Pancreas (tissue), 10 donors: ENCODE results near the gene ATP13A2. TPM values are rescaled to one million over a fixed set of nuclear protein-coding genes. Genes with fewer than 3 reads are reported as not detected.
A peak's percentile ranks its signal among the peaks of the same experiment; 100 is the strongest.

Experiments
- ATAC-seq, 4 donors: fragments of 200-7000 bp; cut with Tn5 transposase; one replicate each; pipeline versions ENCODE4 v1.8.0 to v1.9.1; 2020; ENCODE audit warnings: mild to moderate bottlenecking in 4 of 4, moderate library complexity in 4 of 4
- DNase-seq, 6 donors: peaks; one replicate each; pipeline ENCODE4 v3.0.0-alpha.2; 2020
- FAIRE-seq: peaks from 2 replicates; lab custom pipeline; 2012; peaks lifted over from hg19 to GRCh38; lab: Jason Lieb, UNC
- H3K27ac ChIP-seq, 4 donors: fragments of 200-600 bp; sonication (generic); 1 replicate in 3 of 4; 2 replicates in 1 of 4; pipeline versions ENCODE4 v1.5.0 to v1.8.0; 2020
- H3K27me3 ChIP-seq, 4 donors: fragments of 200-600 bp; one replicate each; pipeline ENCODE4 v1.8.0; 2021
- H3K36me3 ChIP-seq, 3 donors: fragments of 200-600 bp; sonication (generic) in 1 of 3; one replicate each; pipeline versions ENCODE4 v1.5.0 to v1.8.0; 2020 to 2021
- H3K4me1 ChIP-seq, 3 donors: fragments of 200-600 bp; one replicate each; pipeline ENCODE4 v1.8.0; 2021
- H3K4me3 ChIP-seq, 4 donors: fragments of 200-600 bp; sonication (generic) in 2 of 4; one replicate each; pipeline versions ENCODE4 v1.5.0 to v1.8.0; 2020 to 2021
- H3K9me3 ChIP-seq, 4 donors: fragments of 200-600 bp; one replicate each; pipeline ENCODE4 v1.8.0; 2021
- WGBS, 2 donors: extraction: QIAGEN DNeasy Blood & Tissue Kit; methylation state at CpG; one replicate each; pipeline ENCODE4 v1.1.7; 2013; 5-methylcytosine and 5-hydroxymethylcytosine counted together
- intact Hi-C, 3 donors: fragments of 100-400 bp; cut with DNase I; formaldehyde crosslinking; loops; one replicate each; pipeline versions ENCODE4 v1.11.1 to v1.14.2; 2022
- polyA plus RNA-seq, 2 donors: library from polyadenylated mRNA; stranded (reverse); fragments of 200-250 nt; gene quantifications; one replicate each; pipeline ENCODE4 v1.2.3, GENCODE V29; 2013
- total RNA-seq, 6 donors: library from RNA; stranded (reverse); fragmentation: NEBNext Ultra II Directional in 4 of 6; extraction: Animal tissue kit (Norgen Biotek cat#: 25700) in 4 of 6; gene quantifications; one replicate each; pipeline versions ENCODE4 v1.2.1 to v1.2.4, GENCODE V29; 2021 to 2023
- TF ChIP-seq, protein P1 (sequence below), 4 donors: fragments of 200-600 bp; sonication (generic) in 3 of 4; IDR thresholded peaks; one replicate each; pipeline versions ENCODE4 v1.5.0 to v1.8.0; 2021; ENCODE audit warnings: antibody characterized with exemption in 4 of 4
- donor health status: healthy with polysubstance abuse.
- donor health status: DM: no; HTN: no; CAD: no; lungs with moderate emphysema.
- donor health status: DM: no; HTN: no; CAD: no.
- donor health status: control.
- donor health status: control.
- donor health status: Bipolar disorder and iron deficiency.
- donor health status: DM: yes; HTN: yes; CAD: no.
- donor health status: DM: no; HTN: no; CAD: no.
- donor health status: DM: no; HTN: no; CAD: no.
- donor health status: DM: yes; HTN: yes; CAD: no.

ATP13A2 gene
- total and polyA plus RNA-seq, 8 donors: 33.2 to 64.1 (median 47.8) TPM

- TF ChIP-seq, protein P1, sequence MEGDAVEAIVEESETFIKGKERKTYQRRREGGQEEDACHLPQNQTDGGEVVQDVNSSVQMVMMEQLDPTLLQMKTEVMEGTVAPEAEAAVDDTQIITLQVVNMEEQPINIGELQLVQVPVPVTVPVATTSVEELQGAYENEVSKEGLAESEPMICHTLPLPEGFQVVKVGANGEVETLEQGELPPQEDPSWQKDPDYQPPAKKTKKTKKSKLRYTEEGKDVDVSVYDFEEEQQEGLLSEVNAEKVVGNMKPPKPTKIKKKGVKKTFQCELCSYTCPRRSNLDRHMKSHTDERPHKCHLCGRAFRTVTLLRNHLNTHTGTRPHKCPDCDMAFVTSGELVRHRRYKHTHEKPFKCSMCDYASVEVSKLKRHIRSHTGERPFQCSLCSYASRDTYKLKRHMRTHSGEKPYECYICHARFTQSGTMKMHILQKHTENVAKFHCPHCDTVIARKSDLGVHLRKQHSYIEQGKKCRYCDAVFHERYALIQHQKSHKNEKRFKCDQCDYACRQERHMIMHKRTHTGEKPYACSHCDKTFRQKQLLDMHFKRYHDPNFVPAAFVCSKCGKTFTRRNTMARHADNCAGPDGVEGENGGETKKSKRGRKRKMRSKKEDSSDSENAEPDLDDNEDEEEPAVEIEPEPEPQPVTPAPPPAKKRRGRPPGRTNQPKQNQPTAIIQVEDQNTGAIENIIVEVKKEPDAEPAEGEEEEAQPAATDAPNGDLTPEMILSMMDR (IDR thresholded peaks at IDR 0.05): no peak
- Histone ChIP-seq H3K4me1 (peaks cover 0 to 5% (median 0%) of the 10 kb centered on the region in 3 donors), H3K36me3 (peaks cover 0 to 38% (median 0%) of the 10 kb centered on the region in 3 donors), H3K27me3 (no peaks in the 10 kb centered on the region), H3K9me3 (no peaks in the 10 kb centered on the region), H3K27ac (no peak overlapping the region), H3K4me3 (no peak overlapping the region)
- 65 to 71% methylated on average over 1 of the region's 1 CpG for WGBS, 2 donors
- DNase-seq: no peak
- FAIRE-seq: no peak
- intact Hi-C loops: loop anchor here in 1 of 3 donors (5.0 kb wide), 1 partner anchor 83 kb away; no protein-coding TSS in a partner anchor
- ATAC-seq: no peak
Measured at GRCh38 chr1:17040135-17040534, 28.4 kb upstream of the ATP13A2 start.

GRCh38 chr1:17039522-17039921 lies 27.8 kb upstream of the ATP13A2 start:
- ATAC-seq (no peak), DNase-seq (no peak), FAIRE-seq (peak; percentile 5)
- 92 to 97% methylated on average over 2 of the region's 2 CpGs for WGBS, 2 donors
- Histone ChIP-seq H3K4me3 (no peak overlapping the region), H3K36me3 (peaks cover 0 to 35% (median 0%) of the 10 kb centered on the region in 3 donors), H3K9me3 (no peaks in the 10 kb centered on the region), H3K27ac (no peak overlapping the region), H3K4me1 (peaks cover 0 to 5% (median 0%) of the 10 kb centered on the region in 3 donors), H3K27me3 (no peaks in the 10 kb centered on the region)
- TF ChIP-seq, protein P1 (IDR thresholded peaks at IDR 0.05): no peak
- intact Hi-C loops: no loop called here

DNA sequence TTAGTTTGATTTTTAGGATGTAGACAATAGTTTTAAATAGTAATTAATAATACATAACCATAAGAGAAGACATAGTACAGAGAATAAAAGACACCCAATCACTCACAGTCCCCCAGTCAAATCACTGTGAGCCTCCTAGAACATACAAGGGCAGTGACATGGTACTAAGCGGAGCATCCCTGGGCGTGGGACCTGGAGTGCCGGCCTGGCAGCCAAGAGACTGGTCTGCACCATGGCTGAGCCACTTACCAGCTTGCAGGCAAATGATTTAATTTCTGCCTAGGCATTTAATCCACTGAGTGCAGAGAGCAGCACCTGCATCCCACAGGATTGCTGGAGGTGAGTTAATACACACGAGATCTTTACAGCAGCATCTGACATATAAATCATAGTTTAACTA lies 21.8 kb upstream of the ATP13A2 start:
- intact Hi-C loops: no loop called here
- Histone ChIP-seq H3K4me3 (no peak overlapping the region), H3K4me1 (peaks cover 0 to 28% (median 17%) of the 10 kb centered on the region in 3 donors), H3K27me3 (no peaks in the 10 kb centered on the region), H3K36me3 (peaks cover 0 to 14% (median 4%) of the 10 kb centered on the region in 3 donors), H3K9me3 (no peaks in the 10 kb centered on the region), H3K27ac (no peak overlapping the region)
- no peak for FAIRE-seq
- peak in 1 of 6 donors; percentile 6 for DNase-seq
- 80 to 81% methylated on average over 4 of the region's 4 CpGs for WGBS, 2 donors
- ATAC-seq: no peak
- TF ChIP-seq, protein P1 (IDR thresholded peaks at IDR 0.05): no peak

GRCh38 chr1:17032741-17033140 lies 21.0 kb upstream of the ATP13A2 start:
- H3K9me3 ChIP-seq: no peaks in the 10 kb centered on the region
- 68 to 79% methylated on average over 3 of the region's 3 CpGs for WGBS, 2 donors
- intact Hi-C loops: no loop called here
- no peaks in the 10 kb centered on the region for H3K27me3 ChIP-seq
- FAIRE-seq: no peak
- H3K27ac ChIP-seq: no peak overlapping the region
- no peak overlapping the region for H3K4me3 ChIP-seq
- TF ChIP-seq, protein P1 (IDR thresholded peaks at IDR 0.05): no peak
- peaks cover 0 to 32% (median 23%) of the 10 kb centered on the region in 3 donors for H3K4me1 ChIP-seq
- H3K36me3 ChIP-seq: peaks cover 0 to 14% (median 4%) of the 10 kb centered on the region in 3 donors
- no peak for DNase-seq
- ATAC-seq: no peak

DNA sequence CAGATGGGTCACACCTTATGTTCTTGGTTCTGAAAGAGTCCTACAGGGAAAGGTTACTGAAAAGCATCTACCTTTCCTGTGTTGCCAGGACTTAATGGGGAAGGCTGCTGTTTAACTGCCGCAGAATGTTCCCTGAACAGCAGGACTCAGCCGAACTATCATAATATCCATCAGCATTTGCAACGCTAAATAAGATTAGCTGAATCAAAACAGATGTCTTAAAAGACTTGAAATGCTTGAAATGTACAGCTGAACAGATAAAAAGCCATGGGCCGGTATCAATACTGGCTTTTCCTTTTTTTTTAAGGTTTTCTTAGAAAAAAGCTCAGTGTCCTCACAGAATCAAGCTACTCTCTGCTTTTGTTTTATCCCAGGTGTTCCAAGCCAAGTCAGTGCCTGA lies 19.7 kb upstream of the ATP13A2 start:
- intact Hi-C loops: no loop called here
- FAIRE-seq: no peak
- peaks cover 10 to 42% (median 35%) of the 10 kb centered on the region in 3 donors for H3K4me1 ChIP-seq
- H3K9me3 ChIP-seq: no peaks in the 10 kb centered on the region
- no peak for DNase-seq
- ATAC-seq: no peak
- WGBS, 2 donors: 39 to 43% methylated on average over 4 of the region's 4 CpGs
- H3K27ac ChIP-seq: peak overlapping the region in 2 of 4 donors; percentile 21 to 29
- no peak overlapping the region for H3K4me3 ChIP-seq
- peaks cover 0 to 14% (median 4%) of the 10 kb centered on the region in 3 donors for H3K36me3 ChIP-seq
- H3K27me3 ChIP-seq: no peaks in the 10 kb centered on the region
- TF ChIP-seq, protein P1 (IDR thresholded peaks at IDR 0.05): no peak
